Transverse colon (tissue), 3 donors: ENCODE data around the gene RAD21L1.

Source experiments
- EP300 ChIP-seq: sonication (generic); formaldehyde crosslinking; IDR thresholded peaks from one replicate; pipeline ENCODE4 v1.6.1; 2017; ENCODE audit warnings: antibody characterized with exemption, low read depth
- TF ChIP-seq, protein P1 (sequence below), 5 experiments: fragments of 200-600 bp in 3 of 5; fragments of 450-650 bp in 2 of 5; sonication (generic) in 3 of 5; IDR thresholded peaks; 1 replicate in 2 of 5; 2 replicates in 3 of 5; pipeline ENCODE4 v1.5.1; 2016 to 2017; ENCODE audit warnings: antibody characterized with exemption in 5 of 5, inconsistent platforms in 3 of 5, mild to moderate bottlenecking in 2 of 5, moderate library complexity in 1 of 5

DNA sequence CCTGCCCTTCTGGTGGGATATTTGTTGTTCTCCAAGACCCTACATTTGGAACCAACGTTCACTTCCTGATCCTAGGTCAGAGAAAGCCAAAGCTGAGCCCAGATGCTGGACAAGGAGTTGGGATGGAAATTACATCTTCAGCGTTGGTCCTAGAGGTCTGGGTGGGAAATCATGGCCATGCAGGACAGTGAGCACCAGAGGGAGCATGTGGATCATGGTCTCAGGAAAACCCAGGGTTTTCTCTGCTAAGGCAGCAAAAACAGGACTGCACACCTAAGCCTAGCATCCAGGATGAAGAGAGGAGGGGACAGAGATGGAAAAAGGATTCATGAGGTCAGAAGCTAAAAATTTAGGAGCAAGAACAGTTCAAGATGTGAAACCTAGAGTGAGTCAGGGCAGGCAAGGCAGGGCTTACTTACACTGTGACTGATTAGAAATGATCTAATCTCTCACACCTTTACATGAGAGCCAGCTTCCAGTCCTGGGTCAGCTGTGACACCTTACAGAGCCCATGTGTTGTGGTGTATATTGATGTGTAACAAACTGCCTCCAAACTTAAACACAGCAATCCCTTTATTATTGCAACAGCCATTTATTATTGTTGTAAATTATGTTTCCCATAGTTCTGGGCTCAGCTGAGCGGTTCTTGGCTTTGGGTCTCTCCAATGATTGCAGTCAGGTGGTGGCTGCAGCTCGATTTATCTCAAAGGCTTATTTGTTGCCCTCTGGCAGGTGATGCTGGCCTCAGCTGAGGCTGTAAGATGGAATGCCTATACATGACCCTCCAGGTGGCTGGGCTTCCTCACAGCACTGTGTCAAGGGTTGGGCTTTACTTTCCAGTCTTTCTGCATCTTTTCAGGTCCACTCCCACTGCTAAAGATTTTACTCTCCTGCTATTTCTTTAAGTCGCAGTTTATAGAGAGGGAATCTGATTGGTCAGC lies 16.1 kb upstream of the RAD21L1 start:
- TF ChIP-seq, protein P1, sequence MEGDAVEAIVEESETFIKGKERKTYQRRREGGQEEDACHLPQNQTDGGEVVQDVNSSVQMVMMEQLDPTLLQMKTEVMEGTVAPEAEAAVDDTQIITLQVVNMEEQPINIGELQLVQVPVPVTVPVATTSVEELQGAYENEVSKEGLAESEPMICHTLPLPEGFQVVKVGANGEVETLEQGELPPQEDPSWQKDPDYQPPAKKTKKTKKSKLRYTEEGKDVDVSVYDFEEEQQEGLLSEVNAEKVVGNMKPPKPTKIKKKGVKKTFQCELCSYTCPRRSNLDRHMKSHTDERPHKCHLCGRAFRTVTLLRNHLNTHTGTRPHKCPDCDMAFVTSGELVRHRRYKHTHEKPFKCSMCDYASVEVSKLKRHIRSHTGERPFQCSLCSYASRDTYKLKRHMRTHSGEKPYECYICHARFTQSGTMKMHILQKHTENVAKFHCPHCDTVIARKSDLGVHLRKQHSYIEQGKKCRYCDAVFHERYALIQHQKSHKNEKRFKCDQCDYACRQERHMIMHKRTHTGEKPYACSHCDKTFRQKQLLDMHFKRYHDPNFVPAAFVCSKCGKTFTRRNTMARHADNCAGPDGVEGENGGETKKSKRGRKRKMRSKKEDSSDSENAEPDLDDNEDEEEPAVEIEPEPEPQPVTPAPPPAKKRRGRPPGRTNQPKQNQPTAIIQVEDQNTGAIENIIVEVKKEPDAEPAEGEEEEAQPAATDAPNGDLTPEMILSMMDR (IDR thresholded peaks at IDR 0.05), result no peak
- no peak for TF ChIP-seq EP300
